ENCODE results near the gene ADAMTS7.

DNA sequence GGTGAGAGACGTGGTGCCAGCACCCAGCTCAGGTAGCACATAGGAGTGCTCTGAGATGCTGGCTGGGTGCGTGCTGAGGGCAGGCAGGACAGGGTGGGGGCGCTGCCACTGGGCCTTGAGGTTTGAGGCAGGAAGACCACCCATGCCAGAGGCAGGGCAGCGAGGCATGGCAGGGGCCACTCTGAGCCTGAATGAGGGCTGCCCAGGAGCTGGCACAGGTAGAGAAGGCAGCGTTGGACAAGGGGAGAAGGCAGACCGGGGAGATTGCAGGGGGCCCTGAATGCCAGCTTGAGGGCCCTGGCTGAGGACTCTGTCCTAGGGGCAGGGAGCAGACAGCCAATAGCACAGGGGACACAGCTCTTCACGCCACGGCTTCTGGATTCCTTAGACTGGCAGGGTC, 50.2 kb downstream of the ADAMTS7 start:
- TF ChIP-seq CTCF (IDR thresholded peaks at IDR 0.05), result no peak
- TF ChIP-seq EZH2 (IDR thresholded peaks at IDR 0.05), result no peak
- no peak for TF ChIP-seq EZH2phosphoT487 (IDR thresholded peaks at IDR 0.05)
